ENCODE measurements around the gene ZMYND8. TPM values are rescaled to one million over a fixed set of nuclear protein-coding genes. Genes with fewer than 3 reads are reported as not detected.

The ZMYND8 gene
- total and polyA plus RNA-seq, 2 of the 8 experiments (the other 6 are each of a cell fraction or from before 2014, with no cell fraction given) = 50.5 to 163 TPM

DNA sequence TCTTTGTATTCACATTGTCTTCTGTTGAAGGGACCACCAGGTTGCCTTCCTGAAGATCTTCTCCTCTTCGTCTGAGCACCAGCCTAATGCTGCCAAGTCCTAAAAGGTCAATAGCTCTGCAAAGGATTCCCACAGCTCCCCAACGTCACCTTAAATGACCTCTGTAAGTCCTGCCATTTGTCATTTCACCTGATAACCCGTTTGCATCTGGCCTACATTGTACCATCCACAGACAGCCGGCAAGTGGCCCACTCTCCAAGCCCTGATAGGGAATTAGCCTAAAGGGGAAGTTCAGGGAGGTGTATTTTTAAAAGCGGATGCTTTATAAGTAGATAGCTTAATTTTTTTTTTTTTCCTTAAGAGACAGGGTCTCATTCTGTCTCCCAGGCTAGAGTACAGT is 127.8 kb downstream of the ZMYND8 start (continued):
- TF ChIP-seq RXRA (IDR thresholded peaks at IDR 0.05; ENCODE audit: insufficient read depth, low read depth, low read length) (no peak), TCF12 (IDR thresholded peaks at IDR 0.05; ENCODE audit: low read depth, low read length) (no peak), RNF2 (IDR thresholded peaks at IDR 0.05; ENCODE audit: borderline replicate concordance, low read depth, low read length, missing control alignments, poor library complexity, severe bottlenecking) (no peak), GTF2F1 (IDR thresholded peaks at IDR 0.05; ENCODE audit: borderline replicate concordance, low read depth, low read length) (no peak), RAD21 (IDR thresholded peaks at IDR 0.05 in 1 of 2, conservative IDR thresholded peaks at IDR 0.05 in 1 of 2; ENCODE audit: low read depth in 2 of 2, low read length in 2 of 2) (no peak)

Data from H1 (cell line).